Measurements from ENCODE around the gene RPS6KL1.
A peak's percentile ranks its signal among the peaks of the same experiment; 100 is the strongest.

The RPS6KL1 gene

GRCh38 chr14:74922752-74923401 lies at the start of gene RPS6KL1:
RPS6KL1 (minus strand) TSS chr14:74923260; CDS start chr14:74921541, 1,719 bp downstream.
- peak; percentile 77 for DNase-seq

- no peak for DNase-seq
These were observed 45.8 kb upstream of the RPS6KL1 start for GRCh38 chr14:74968811-74969210.

- DNase-seq: no peak
These were observed 42.6 kb upstream of the RPS6KL1 start for GRCh38 chr14:74965486-74966153.

GRCh38 chr14:74964787-74965485 lies 41.9 kb upstream of the RPS6KL1 start:
- no peak for DNase-seq

GRCh38 chr14:74963705-74964271 lies 40.7 kb upstream of the RPS6KL1 start:
- DNase-seq: no peak

GRCh38 chr14:74963178-74963704 lies 40.2 kb upstream of the RPS6KL1 start:
- DNase-seq: no peak

GRCh38 chr14:74962493-74962892 lies 39.4 kb upstream of the RPS6KL1 start:
- DNase-seq: no peak

GRCh38 chr14:74962046-74962445 lies 39.0 kb upstream of the RPS6KL1 start:
- DNase-seq: no peak

- DNase-seq: no peak
These were observed 38.3 kb upstream of the RPS6KL1 start for GRCh38 chr14:74961238-74961911.

- no peak for DNase-seq
These were observed 37.7 kb upstream of the RPS6KL1 start for GRCh38 chr14:74960736-74961135.

- no peak for DNase-seq
These were observed 36.6 kb upstream of the RPS6KL1 start for GRCh38 chr14:74959596-74960180.

GRCh38 chr14:74956280-74957072 lies 33.4 kb upstream of the RPS6KL1 start:
- DNase-seq: no peak

GRCh38 chr14:74956027-74956279 lies 32.9 kb upstream of the RPS6KL1 start:
- no peak for DNase-seq

- DNase-seq: peak; percentile 24
These were observed 32.4 kb upstream of the RPS6KL1 start, which contains the start of gene PGF for GRCh38 chr14:74955229-74956026. PGF (minus strand) TSS chr14:74955597; CDS start chr14:74955242, 355 bp downstream.

GRCh38 chr14:74954947-74955228 lies 31.8 kb upstream of the RPS6KL1 start:
- no peak for DNase-seq

- no peak for DNase-seq
These were observed 31.3 kb upstream of the RPS6KL1 start for GRCh38 chr14:74954232-74954946.

GRCh38 chr14:74953686-74954085 lies 30.6 kb upstream of the RPS6KL1 start:
- DNase-seq: no peak

GRCh38 chr14:74952697-74953484 lies 29.8 kb upstream of the RPS6KL1 start:
- DNase-seq: no peak

- DNase-seq: no peak
These were observed 29.2 kb upstream of the RPS6KL1 start for GRCh38 chr14:74952180-74952665.
